Middle frontal gyrus (tissue), 1 donor: Measurements from ENCODE around the gene ASPN.

Experiments
- DNase-seq: peaks from one replicate; pipeline ENCODE4 v3.0.0-alpha.2; 2015; ENCODE audit warnings: low spot score; ENCODE audit errors: extremely low spot score

The ASPN gene

DNA sequence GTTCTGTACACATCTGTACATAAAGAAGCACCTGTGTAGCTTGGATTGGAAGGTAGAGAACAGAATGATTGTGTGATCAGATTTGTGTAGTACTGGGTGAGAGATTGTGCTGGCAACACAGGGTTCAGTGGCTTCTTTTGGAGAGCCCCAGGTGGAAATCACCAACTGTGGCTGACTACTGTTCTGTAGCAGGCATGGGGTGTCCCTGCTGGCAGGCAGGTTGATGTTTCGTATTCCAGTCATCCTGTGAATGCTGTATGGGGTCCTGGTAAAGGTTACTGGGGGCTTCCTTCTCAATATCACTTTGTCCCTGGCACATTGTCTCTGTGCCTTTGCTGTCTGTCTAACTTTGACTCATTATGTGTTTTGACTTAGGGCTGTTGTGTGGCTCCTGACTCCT lies 5.3 kb downstream of the ASPN start:
- DNase-seq: no peak

DNA sequence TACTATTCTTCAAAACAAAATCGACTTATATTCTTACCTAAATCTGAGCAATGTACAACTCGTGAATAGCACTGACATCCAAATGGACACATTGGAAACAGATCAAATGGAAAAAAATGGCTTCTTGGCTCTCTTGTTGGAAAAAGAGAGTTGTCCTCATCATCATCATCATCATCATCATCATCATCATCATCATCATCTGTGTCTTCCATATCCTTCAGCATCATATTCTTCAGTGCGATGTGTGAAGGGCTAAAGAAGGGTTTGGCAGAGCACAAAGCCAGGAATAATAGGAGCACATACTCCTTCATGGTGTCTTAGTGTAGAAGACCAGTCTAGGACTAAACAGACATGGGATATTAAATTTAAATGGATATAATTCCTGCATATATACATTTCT lies 7.7 kb downstream of the ASPN start:
- DNase-seq: no peak

DNA sequence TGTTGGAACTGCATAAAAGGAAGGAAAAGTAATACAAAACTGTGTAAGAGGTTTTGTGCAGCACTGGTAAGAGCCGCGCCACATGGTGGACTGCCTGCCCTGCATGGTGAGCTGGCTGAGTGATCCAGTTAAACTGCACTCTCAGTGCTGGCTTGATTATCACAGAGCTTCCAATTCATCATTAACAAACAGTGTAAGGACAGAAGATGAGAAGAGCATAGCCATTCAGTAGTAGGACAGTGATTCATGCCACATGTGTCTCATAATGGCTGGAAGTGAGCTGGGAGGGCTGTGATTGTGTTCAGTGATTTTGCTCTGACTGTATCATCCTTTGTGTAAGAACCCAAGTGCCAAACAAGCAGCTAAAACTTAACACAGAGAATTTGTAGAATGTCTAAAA lies 14.1 kb downstream of the ASPN start:
- DNase-seq: no peak

DNA sequence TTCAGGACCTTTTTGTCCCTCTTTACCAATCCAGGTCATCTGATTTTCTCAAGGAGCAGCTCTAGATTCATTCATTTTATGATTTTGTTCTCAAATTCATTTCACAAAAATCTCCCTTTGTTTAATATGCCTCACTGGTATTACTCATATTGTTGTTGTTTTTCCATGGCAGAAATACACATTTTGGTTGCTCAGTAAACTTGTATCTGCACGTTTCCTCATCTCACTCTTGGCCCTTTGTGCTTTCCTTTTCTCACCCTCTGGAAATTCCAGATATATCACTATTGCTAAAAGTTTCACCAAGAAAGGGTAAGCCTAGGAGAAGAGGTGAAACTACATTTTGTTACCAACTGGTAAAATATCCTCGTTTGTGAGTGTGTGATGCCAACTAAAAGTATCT lies 14.8 kb downstream of the ASPN start:
- no peak for DNase-seq

DNA sequence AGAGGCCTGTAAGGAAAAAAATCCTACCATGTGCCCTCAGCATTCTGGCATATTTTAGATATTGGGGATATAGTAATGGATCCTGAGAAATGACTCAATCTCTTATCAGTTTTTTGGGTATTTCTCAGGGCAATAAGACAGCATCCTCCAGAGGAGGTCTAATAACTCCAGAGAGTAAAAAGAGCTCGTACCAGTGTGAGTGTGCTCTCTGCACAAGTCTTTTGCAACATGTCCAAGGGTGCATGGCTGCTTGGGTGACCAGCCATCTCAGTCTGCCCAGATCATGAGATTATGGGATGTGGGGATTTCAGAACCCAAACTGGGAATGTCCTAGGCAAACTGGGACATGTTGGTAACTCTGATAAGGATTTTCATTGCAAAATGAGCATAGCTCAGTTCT lies 15.3 kb downstream of the ASPN start:
- DNase-seq: no peak

DNA sequence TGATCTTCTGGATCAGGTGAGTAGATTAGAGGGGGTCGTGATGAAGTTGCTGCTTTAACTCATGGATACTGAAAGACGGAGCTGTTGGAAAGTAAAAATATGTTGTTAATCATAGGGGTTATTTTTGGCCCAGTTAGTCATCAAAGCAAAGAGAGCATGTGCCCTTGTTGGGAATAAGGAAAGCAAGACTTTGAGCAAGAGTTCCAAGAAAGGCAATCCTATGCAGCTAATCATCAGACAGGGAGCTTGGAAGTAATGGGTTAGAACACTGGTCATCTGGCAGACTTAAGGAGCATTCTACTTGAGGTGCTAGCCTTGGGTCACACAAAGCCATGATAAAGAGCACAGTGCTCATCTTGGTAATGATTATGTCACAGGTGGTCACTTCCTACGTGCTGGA lies 18.3 kb downstream of the ASPN start:
- DNase-seq: no peak

DNA sequence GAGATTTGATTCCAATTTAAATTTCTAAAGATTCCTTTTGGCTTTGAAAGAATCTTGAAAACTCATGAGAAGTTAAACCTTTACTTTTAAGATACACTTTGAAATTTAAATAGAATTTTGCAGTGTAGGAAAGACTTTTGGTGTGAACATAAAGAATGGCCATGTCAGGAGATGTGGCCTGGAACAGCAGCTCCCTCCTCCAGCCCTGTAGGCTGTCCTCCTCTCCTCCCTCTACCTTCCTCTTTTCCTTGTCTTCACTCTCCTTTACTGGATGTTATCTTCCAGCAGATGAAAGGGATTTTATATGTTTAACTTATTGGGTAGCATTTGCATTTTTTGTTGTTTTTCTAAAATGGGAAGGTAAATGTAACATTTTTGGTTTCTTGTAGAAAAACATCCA lies 18.9 kb downstream of the ASPN start:
- DNase-seq: no peak

DNA sequence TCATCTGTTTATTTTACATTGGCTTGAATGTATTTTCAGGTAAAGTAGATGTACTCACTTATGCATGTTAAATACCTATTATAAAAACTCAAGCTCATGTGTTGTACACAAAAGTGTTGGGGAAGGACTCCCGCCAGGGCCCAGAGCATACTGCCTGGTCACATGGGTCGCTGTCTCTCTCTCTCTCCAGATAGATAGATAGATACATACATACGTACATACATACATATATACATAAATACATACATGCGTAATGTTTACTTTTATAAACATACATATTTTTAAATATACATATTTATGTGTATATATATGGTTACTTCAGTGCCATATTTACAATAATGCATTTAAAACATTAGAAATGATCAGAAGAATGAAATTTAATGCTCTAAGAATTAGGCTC lies 24.7 kb downstream of the ASPN start:
- no peak for DNase-seq

DNA sequence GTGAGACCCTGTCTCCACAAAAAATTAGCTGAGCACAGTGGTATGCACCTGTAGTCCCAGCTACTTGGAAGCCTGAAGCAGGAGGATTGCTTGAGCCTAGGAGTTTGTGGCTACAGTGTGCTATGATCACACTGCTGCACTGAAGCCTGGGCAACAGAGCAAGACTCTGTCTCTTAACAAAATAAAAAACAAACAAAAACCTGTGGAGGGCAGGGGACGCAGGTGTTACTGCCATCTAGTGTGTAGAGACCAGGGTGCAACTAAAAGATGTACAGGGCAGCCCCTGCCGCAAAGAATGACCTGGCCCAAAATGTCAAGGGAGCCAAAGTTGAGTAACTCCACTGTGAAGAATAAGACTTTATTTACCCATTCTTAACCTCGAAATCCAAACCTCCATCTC lies 27.1 kb downstream of the ASPN start:
- DNase-seq: no peak

DNA sequence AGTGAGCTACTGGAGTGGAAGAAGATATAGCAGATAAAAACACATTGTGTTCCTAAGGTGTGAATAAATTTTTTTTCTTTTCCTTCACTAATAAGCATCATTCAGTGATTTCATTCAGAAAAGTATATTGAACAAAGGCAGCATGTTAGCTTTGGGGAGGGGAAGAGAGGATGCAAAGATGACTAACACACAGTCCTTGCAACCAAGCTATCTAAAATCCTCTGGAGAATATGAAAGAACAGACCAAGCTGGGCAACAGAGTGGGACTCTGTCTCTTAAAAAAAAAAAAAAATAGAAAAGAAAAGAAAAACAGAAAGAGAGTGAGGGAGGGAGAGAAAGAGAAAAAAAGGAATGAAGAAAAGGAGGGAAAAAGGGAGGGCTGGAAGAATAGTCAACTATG lies 35.8 kb downstream of the ASPN start:
- no peak for DNase-seq

DNA sequence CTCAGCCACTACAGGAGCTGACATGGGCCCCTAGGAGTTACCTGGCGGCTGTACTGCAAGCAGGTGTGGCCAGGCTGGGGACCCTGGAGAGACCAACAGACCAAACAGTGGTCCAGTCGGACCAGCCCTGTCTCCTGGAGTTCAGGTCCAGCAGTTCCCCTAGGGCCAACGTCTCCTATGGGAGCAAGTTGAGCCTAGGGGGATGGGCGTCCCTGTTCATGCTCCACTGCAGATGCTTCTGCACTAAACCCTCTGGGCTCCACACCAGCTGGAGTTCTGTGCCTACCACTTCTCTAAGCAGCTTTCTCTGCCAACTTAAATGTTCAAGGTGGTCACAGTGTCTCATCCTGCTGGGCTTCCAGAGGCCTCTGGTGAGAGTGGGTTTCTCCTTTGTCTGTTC lies 37.5 kb downstream of the ASPN start:
- DNase-seq: no peak

DNA sequence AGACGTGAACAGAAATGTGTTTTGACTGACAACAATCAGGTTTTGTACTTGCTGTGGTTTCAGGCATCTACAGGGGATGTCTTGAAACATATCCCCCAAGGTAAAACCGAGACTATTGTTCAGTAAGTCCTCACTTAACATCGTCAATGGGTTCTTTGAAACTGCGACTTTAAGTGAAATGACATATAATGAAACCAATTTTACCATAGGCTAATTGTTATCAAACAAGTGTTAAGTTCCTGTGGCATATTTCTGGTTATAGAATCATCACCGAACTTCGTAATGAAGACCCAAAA lies 41.6 kb downstream of the ASPN start:
- no peak for DNase-seq

DNA sequence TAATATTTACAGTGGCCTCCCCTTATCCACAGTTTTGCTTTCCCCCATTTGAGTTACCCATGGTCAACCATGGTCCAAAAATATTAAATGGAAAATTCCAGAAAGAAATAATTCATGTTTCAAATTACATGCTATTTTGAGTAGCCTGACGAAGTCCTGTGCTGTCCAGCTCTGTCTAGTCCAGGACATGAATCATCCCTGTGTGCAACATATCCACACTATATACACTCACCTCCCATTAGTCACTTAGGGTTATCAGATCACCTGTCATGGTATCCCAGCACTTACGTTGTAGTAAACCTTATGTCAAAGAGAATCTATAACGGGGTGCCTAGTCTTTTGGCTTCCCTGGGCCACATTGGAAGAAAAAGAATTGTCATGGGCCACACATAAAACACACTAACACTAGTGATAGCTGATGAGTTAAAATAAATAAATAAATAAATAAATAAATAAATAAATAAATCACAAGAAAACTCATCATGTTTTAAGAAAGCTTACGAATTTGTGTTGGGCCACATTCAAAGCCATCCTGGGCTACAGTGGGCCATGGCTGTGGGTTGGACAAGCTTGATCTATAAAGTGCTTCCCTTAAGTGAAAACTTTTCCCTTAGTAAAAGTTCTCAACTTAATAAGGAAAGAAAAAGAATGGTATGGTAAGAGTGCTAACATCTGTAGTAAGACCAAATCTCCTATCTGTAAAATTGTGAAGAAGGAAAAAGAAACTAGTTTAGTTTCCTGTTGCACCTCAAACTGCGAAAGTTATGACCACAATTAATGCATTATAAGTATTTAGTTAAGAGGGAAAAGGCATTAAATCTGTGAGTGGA lies 42.2 kb downstream of the ASPN start:
- DNase-seq: no peak

DNA sequence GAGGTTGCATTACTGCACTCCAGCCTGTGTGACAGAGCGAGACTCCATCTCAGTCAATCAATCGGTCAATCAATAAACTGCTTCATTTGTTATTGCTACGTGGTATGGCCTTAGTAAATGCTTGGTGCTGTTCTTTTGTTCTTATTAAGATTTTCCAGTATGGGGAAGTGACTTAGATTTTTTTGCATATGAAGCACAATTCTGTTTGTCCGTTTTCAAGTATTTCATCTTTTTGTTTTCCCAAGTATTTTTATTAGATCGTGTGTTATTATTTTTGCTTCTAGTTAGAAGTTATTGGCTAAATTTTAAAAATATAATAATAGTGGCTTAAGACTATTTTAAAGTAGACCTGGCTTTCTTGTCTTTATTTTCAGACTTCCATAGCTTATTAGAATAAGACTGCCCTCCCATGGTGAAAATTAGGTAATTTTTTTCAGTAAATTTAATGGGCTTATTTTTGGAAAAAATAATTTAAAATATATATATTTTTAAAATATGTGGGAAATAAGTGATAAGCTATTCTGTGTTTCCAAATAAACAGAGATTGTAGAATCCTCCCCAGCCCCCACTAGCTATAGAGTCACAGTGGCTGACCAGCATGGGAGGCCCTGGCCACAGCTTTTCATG lies 43.3 kb downstream of the ASPN start:
- DNase-seq: no peak

DNA sequence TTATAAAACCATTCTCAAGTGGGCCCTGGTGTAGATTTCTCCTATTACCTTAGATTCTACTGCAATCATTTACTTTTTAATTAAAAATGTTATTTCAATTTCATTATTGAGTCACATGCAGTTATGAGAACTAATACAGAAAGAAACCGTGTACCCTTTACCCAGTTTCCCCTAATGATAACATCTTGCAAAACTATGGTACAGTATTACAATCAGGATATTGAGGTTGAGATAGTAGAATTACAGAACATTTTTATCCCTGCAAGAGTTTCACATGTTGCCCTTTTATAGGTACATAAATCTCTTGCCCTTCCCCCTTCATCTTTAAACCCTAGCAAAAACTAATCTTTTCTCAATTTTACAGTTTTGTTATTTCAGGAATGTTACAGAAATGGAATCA lies 47.0 kb downstream of the ASPN start:
- DNase-seq: no peak

DNA sequence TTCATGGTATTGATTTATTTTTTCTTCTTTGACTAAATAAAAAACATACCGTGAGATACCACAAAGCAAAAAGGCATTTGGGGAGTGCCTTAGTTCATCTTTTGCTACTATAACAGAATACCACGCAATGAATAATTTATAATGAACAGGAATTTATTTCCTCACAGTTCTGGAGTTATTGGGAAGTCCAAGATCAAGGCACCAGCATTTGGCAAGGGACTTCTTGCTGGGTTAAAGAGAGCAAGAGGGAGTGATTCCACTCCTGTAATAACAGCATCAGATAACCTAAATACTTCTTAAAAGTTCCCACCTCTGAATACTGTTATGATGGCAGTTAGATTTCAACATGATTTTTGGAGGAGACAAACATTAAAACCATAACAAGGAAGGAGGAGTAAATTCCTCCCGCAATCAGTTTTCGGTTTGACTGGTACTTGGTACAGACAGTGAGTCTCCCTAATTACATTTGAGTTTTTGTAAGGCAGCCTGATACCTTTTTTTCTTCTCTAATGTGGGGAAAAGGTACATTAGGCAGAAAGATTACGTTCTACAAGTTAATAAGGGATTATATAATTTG lies 49.2 kb downstream of the ASPN start:
- no peak for DNase-seq

DNA sequence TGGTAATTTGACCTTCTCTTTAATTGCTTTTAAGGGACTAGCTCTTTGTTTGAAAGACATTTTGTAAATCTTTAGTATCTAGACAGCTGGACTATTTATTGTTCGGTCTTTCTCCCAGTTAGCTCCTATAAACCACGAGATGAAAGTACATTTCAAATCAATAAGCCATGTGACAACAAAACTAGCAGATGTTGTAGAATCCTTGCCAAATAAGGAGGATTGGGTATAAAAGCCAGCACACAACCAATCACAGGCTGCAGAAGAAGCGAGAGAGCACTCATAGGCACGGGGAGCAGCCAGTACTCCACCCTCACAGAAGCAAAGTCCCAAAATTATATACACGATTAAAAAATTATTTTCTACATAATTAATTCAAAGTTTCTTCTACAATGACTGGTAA lies 50.0 kb downstream of the ASPN start:
- no peak for DNase-seq

DNA sequence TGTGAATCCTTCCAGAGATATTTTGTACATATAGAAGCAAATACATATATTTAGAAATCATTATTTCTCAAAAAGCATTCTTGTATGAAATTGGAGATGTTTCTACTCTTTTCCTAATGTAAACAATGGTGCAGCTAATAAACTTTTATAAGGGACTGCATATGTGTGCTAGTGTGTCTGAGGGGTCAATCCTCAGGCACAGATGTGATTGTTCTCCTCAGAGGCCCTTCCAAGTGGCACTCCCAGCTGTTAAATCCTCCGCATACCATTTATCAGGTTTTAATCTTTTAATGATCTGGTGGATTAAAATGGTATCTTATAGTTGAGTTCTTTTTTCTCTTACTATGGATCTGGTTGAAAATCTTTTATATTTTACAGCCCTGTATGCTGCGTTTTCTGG lies 52.5 kb downstream of the ASPN start:
- no peak for DNase-seq

DNA sequence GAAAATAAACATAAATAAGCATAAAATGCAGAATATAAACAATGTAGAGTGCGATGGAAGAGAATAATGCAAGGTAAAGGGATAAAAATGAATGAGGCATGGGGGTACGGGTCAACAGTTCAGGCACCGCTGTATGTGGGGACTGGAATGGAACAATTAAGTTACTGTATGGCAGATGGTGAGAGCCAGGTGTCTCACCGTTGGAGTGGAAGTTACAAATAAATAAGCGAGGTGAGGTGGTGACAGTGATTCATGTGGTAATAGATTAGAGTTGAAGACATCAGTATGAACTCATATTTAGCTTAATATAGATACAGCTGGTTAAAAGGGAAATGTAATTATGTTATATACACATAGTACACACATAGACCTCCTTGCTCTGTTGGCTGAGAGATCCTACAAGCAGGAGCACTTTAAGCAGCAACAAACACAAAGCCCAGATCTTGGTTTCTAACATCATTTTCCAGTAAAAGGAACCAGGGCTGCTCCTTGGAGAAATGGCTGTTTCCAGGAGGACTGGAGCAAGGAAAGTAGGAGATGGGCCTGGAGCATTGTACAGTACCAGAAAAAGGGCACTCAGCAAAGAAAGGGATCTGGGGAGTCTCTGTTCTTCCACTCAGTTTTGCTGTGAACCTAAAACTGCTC lies 55.7 kb downstream of the ASPN start:
- no peak for DNase-seq

DNA sequence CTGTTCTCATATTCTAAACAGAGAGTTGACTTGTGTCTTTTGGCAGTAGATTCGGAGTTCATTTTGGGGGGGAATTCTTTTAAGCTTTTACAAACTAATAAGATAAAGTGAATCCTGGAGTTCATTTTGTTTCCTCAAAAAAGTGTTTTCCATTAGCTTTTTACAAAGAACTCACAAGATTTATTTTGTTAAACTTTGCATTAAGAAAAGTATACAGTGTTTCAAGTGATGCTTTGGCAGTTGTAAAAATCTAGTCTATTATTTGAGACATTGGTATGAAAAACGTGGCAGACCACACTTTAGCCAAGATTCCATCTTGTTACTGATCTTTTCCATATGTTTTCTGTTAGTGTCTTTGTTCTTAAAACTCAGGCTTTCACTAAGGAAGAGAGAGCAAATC lies 56.8 kb downstream of the ASPN start:
- DNase-seq: no peak

DNA sequence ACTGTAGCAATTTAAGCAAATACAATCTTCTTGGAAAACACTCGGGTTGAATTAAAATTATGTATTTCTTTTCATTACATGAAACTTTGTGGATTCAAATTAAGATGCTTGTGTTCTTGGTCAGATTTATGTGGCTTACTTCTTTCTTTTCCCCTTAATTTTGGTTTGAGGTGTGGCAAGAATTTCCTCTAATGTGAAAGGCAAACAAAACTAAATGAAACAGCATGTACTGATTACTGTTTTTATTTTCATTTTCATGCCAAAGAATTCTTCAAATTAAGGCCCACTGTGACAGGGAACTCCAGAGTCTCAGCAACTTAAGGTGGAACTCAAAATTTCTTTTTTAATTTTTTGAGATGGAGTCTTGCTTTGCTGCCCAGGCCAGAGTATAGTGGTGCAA lies 58.0 kb downstream of the ASPN start, which contains the start of gene OMD:
Gene OMD (minus strand): TSS at position 132 of the 400 bp plus-strand sequence. CDS start 6,913 bp downstream, outside the sequence.
- DNase-seq: no peak

DNA sequence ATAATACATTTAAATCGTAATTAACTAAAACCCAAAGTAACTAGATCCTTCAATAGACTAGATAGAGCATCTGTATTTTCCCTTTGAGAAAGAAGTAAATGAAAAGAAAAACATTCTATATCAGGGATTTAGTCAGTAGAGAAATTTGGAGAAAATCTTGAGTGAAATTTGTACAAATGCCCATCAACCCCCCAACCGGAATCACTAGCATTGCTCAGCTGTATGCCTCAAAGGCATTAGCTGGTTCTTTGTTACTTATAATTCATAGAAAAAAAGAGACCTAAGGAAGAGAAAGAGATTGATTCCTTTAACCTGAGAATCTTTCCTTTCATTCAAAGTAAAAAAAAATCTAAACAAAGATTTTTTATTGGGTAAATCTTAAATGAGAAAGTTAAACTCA lies 58.7 kb downstream of the ASPN start:
- DNase-seq: no peak
